Renal cortex interstitium (tissue), 11 donors: ENCODE measurements around the gene PRPF19. TPM values are rescaled to one million over a fixed set of nuclear protein-coding genes. Genes with fewer than 3 reads are reported as not detected.

ENCODE experiments used
- DNase-seq, 11 donors: peaks; one replicate each; pipeline ENCODE4 v3.0.0-alpha.2; 2013; ENCODE audit warnings: low read depth in 9 of 11, low spot score in 4 of 11; ENCODE audit errors: extremely low read depth in 1 of 11
- polyA plus RNA-seq, 3 donors: library from polyadenylated mRNA; unstranded; fragments of 120-200 nt; gene quantifications; one replicate each; pipeline ENCODE4 v1.2.1, GENCODE V29; 2013; ENCODE audit not compliant: insufficient read length in 3 of 3

PRPF19 gene
- polyA plus RNA-seq, 3 donors: 120 to 148 (median 134) TPM

DNA sequence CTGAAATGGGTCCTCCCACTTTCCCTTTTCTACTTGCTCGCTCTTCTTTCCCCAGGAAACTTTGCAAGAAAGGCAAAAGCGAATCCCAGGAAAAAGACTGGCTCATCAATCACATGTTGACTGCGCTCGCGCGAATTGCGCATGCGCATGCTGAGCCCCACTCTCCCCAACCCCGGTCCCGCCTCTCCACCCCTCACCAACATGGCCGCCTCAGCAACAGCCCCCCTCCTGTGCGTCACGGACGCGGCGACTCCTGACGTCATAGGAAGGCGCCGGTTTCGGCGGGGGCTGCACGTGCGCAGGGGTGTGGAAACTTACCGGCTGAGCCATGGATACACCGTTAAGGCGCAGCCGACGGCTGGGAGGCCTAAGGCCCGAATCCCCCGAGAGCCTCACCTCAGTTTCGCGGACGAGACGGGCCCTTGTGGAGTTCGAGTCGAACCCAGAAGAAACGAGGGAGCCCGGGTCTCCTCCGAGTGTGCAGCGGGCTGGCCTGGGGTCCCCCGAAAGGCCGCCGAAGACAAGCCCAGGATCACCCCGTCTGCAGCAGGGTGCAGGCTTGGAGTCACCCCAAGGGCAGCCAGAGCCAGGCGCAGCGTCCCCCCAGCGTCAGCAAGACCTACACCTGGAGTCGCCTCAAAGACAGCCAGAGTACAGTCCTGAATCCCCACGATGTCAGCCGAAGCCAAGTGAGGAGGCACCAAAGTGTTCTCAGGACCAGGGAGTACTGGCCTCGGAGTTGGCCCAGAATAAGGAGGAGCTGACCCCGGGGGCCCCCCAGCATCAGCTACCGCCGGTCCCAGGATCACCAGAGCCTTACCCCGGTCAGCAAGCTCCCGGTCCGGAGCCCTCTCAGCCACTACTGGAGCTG, 64.4 kb downstream of the PRPF19 start, which contains the start of gene CCDC86:
Gene CCDC86 (plus strand): TSS at position 317 of the 871 bp plus-strand sequence. CDS start 12 bp downstream, at position 329.
- DNase-seq: peak; percentile 90 to 98 (median 95)

Other genes starting within 250 kb of the PRPF19 start
- under 1 TPM in 1 of 3 donors, not detected in 2; 0.20 TPM for gene MS4A8, start 207.0 kb downstream of the PRPF19 start, polyA plus RNA-seq
- not detected for gene MS4A18, start 181.9 kb downstream of the PRPF19 start, polyA plus RNA-seq
- not detected for gene MS4A15, start 149.7 kb downstream of the PRPF19 start, polyA plus RNA-seq
- gene MS4A10, start 121.3 kb downstream of the PRPF19 start, polyA plus RNA-seq: under 1 TPM; 0.13 to 0.21 (median 0.19) TPM
- gene CCDC86, start 64.5 kb downstream of the PRPF19 start, polyA plus RNA-seq: 10 to 100 TPM; 15.2 to 22.0 (median 19.2) TPM
- under 1 TPM; 0.09 to 0.23 (median 0.20) TPM for gene PTGDR2, start 50.6 kb downstream of the PRPF19 start, polyA plus RNA-seq
- under 1 TPM in 2 of 3 donors, not detected in 1; 0.12 to 0.32 TPM for gene ZP1, start 39.0 kb downstream of the PRPF19 start, polyA plus RNA-seq
- 10 to 100 TPM; 80.1 to 96.6 (median 86.7) TPM for gene TMEM109, start 7.6 kb upstream of the PRPF19 start, polyA plus RNA-seq
- gene TMEM132A, start 17.9 kb upstream of the PRPF19 start, polyA plus RNA-seq: 10 to 100 TPM; 49.2 to 90.8 (median 83.4) TPM
- gene SLC15A3, start 45.6 kb upstream of the PRPF19 start, polyA plus RNA-seq: 10 to 100 TPM; 14.2 to 19.1 (median 18.5) TPM
- 1 to 10 TPM in 2 of 3 donors, under 1 TPM in 1; 0.95 to 1.5 (median 1.4) TPM for gene CD6, start 65.1 kb upstream of the PRPF19 start, polyA plus RNA-seq
- gene CD5, start 195.9 kb upstream of the PRPF19 start, polyA plus RNA-seq: under 1 TPM in 2 of 3 donors, not detected in 1; 0.09 to 0.14 TPM